SK-N-MC (cell line): ENCODE measurements around the gene TNFSF15.

ENCODE experiments used
- DNase-seq: peaks from one replicate; pipeline ENCODE4 v3.0.0-alpha.2; 2011; ENCODE audit warnings: low read depth, low spot score
- H3K27ac ChIP-seq: fragments of 200-600 bp; sonication (generic); 2 replicates; pipeline ENCODE4 v1.5.1; 2016; ENCODE audit warnings: mixed run types
- H3K36me3 ChIP-seq: fragments of 200-600 bp; sonication (generic); 2 replicates; pipeline ENCODE4 v1.6.1; 2017; ENCODE audit warnings: antibody characterized with exemption, low read length, mixed read lengths; ENCODE audit not compliant: insufficient read depth
- H3K4me3 ChIP-seq: fragments of 200-600 bp; sonication (generic); 2 replicates; pipeline ENCODE4 v1.5.1; 2016
- H3K9ac ChIP-seq: fragments of 200-600 bp; sonication (generic); 2 replicates; pipeline ENCODE4 v1.8.0; 2017; ENCODE audit warnings: mixed run types, mixed read lengths; ENCODE audit not compliant: insufficient read length
- H3K9me3 ChIP-seq: fragments of 200-600 bp; sonication (generic); 2 replicates; pipeline ENCODE4 v1.6.1; 2017; ENCODE audit warnings: low read depth, mild to moderate bottlenecking, antibody characterized with exemption, low read length, moderate library complexity, mixed read lengths
- EZH2 ChIP-seq: fragments of 200-600 bp; sonication (generic); IDR thresholded peaks from one replicate; pipeline ENCODE4 v1.6.1; 2017; ENCODE audit warnings: antibody characterized with exemption
- FOXP2 ChIP-seq: optimal IDR thresholded peaks from 2 replicates; pipeline ENCODE3; 2011; ENCODE audit warnings: mild to moderate bottlenecking, moderate library complexity; ENCODE audit not compliant: insufficient read depth; ENCODE audit errors: extremely low read length, control extremely low read depth
- POLR2AphosphoS5 ChIP-seq: IDR thresholded peaks from 2 replicates; pipeline ENCODE4 v1.6.1; 2012; ENCODE audit warnings: mild to moderate bottlenecking, low read depth, low read length, borderline replicate concordance

TNFSF15 gene

GRCh38 chr9:114776683-114777399, 29.0 kb downstream of the TNFSF15 start:
- Histone ChIP-seq H3K9me3 (no peaks in the 10 kb centered on the region), H3K27ac (no peak overlapping the region), H3K36me3 (no peaks in the 10 kb centered on the region), H3K9ac (no peak overlapping the region), H3K4me3 (no peak overlapping the region)
- TF ChIP-seq FOXP2 (no peak), POLR2AphosphoS5 (no peak), EZH2 (no peak)
- DNase-seq: no peak

GRCh38 chr9:114775981-114776380, 29.9 kb downstream of the TNFSF15 start:
- no peak overlapping the region for H3K27ac ChIP-seq
- no peak for TF ChIP-seq POLR2AphosphoS5
- no peak for TF ChIP-seq EZH2
- no peak for TF ChIP-seq FOXP2
- H3K4me3 ChIP-seq: no peak overlapping the region
- H3K36me3 ChIP-seq: no peaks in the 10 kb centered on the region
- H3K9me3 ChIP-seq: no peaks in the 10 kb centered on the region
- no peak for DNase-seq
- H3K9ac ChIP-seq: no peak overlapping the region

- no peaks in the 10 kb centered on the region for H3K36me3 ChIP-seq
- H3K9ac ChIP-seq: no peak overlapping the region
- TF ChIP-seq POLR2AphosphoS5 (no peak), FOXP2 (no peak), EZH2 (no peak)
- H3K27ac ChIP-seq: no peak overlapping the region
- H3K9me3 ChIP-seq: no peaks in the 10 kb centered on the region
- no peak overlapping the region for H3K4me3 ChIP-seq
- DNase-seq: no peak
These were observed 30.7 kb downstream of the TNFSF15 start for GRCh38 chr9:114775121-114775520.

GRCh38 chr9:114774524-114774923, 31.3 kb downstream of the TNFSF15 start:
- H3K36me3 ChIP-seq: no peaks in the 10 kb centered on the region
- TF ChIP-seq POLR2AphosphoS5: no peak
- TF ChIP-seq FOXP2: no peak
- TF ChIP-seq EZH2: no peak

GRCh38 chr9:114771889-114772288, 34.0 kb downstream of the TNFSF15 start:
- H3K36me3 ChIP-seq: no peaks in the 10 kb centered on the region
- H3K4me3 ChIP-seq: no peak overlapping the region
- no peaks in the 10 kb centered on the region for H3K9me3 ChIP-seq
- H3K9ac ChIP-seq: no peak overlapping the region
- TF ChIP-seq POLR2AphosphoS5 (no peak), EZH2 (no peak), FOXP2 (no peak)
- H3K27ac ChIP-seq: no peak overlapping the region
- DNase-seq: no peak

More at GRCh38 chr9:114774524-114774923, 31.3 kb downstream of the TNFSF15 start:
- DNase-seq: no peak
- no peaks in the 10 kb centered on the region for H3K9me3 ChIP-seq
- no peak overlapping the region for H3K9ac ChIP-seq
- H3K4me3 ChIP-seq: no peak overlapping the region
- H3K27ac ChIP-seq: no peak overlapping the region

GRCh38 chr9:114770991-114771390, 34.8 kb downstream of the TNFSF15 start:
- Histone ChIP-seq H3K9ac (no peak overlapping the region), H3K36me3 (no peaks in the 10 kb centered on the region), H3K4me3 (no peak overlapping the region), H3K9me3 (no peaks in the 10 kb centered on the region), H3K27ac (no peak overlapping the region)
- no peak for DNase-seq
- TF ChIP-seq EZH2: no peak
- TF ChIP-seq FOXP2: no peak
- TF ChIP-seq POLR2AphosphoS5: no peak

GRCh38 chr9:114769624-114770023, 36.2 kb downstream of the TNFSF15 start:
- Histone ChIP-seq H3K9me3 (no peaks in the 10 kb centered on the region), H3K9ac (no peak overlapping the region), H3K36me3 (no peaks in the 10 kb centered on the region), H3K27ac (no peak overlapping the region), H3K4me3 (no peak overlapping the region)
- TF ChIP-seq EZH2: no peak
- no peak for TF ChIP-seq FOXP2
- TF ChIP-seq POLR2AphosphoS5: no peak
- no peak for DNase-seq

- TF ChIP-seq POLR2AphosphoS5 (no peak), FOXP2 (no peak), EZH2 (no peak)
- Histone ChIP-seq H3K36me3 (no peaks in the 10 kb centered on the region), H3K9me3 (no peaks in the 10 kb centered on the region), H3K9ac (no peak overlapping the region), H3K4me3 (no peak overlapping the region), H3K27ac (no peak overlapping the region)
- DNase-seq: no peak
These were observed 42.6 kb downstream of the TNFSF15 start for GRCh38 chr9:114763220-114763619.

- TF ChIP-seq FOXP2 (no peak), EZH2 (no peak), POLR2AphosphoS5 (no peak)
- Histone ChIP-seq H3K27ac (no peak overlapping the region), H3K9me3 (no peaks in the 10 kb centered on the region), H3K36me3 (no peaks in the 10 kb centered on the region), H3K4me3 (no peak overlapping the region), H3K9ac (no peak overlapping the region)
- no peak for DNase-seq
These were observed 44.3 kb downstream of the TNFSF15 start for GRCh38 chr9:114761523-114761922.
